Caco-2 (cell line): ENCODE data around the gene NODAL. TPM values are rescaled to one million over a fixed set of nuclear protein-coding genes. Genes with fewer than 3 reads are reported as not detected.

Source experiments
- BruUV-seq: library from RNA; stranded (reverse); fragments of 400-500 nt; replicated peaks from 2 replicates; lab custom pipeline; 2021; lab: Mats Ljungman, UMichigan
- CTCF ChIA-PET: fragments of 300-600 bp; sonication (Branson Sonifier 250); formaldehyde crosslinking; loops from one replicate; lab custom pipeline; 2022; ENCODE audit warnings: antibody characterized with exemption; lab: Charles Lee
- POLR2A ChIA-PET: fragments of 300-600 bp; sonication (Branson Sonifier 250); formaldehyde crosslinking; loops from one replicate; lab custom pipeline; 2022; ENCODE audit warnings: antibody characterized with exemption; lab: Charles Lee
- DNase-seq, 2 experiments: peaks; one replicate each; pipeline versions ENCODE4 v3.0.0 to v3.0.0-alpha.2; 2020 to 2022
- H3K27me3 ChIP-seq: replicated peaks from 2 replicates; pipeline ENCODE4 v1.6.0; 2011; ENCODE audit warnings: low read length; ENCODE audit not compliant: control insufficient read depth, insufficient read depth
- H3K36me3 ChIP-seq: 2 replicates; pipeline ENCODE4 v1.5.1; 2011; ENCODE audit warnings: low read length; ENCODE audit not compliant: control insufficient read depth, insufficient read depth
- H3K4me1 ChIP-seq: fragments of 250-450 bp; sonication (Bioruptor Pico); 2 replicates; pipeline ENCODE4 v1.5.1; 2020; ENCODE audit warnings: mild to moderate bottlenecking
- H3K4me3 ChIP-seq: 2 replicates; pipeline ENCODE4 v1.5.1; 2011; ENCODE audit warnings: low read depth, mild to moderate bottlenecking, control low read depth, low read length
- H3K9me3 ChIP-seq: fragments of 250-450 bp; sonication (Bioruptor Pico); 2 replicates; pipeline ENCODE4 v1.5.1; 2020; ENCODE audit warnings: mild to moderate bottlenecking, moderate library complexity
- H3K27ac Mint-ChIP-seq: one replicate; pipeline ENCODE4 v1.8.0; 2022; ENCODE audit warnings: mixed read lengths; ENCODE audit not compliant: unreplicated experiment
- H3K27me3 Mint-ChIP-seq: one replicate; pipeline ENCODE4 v1.8.0; 2022; ENCODE audit warnings: mixed read lengths; ENCODE audit not compliant: insufficient read depth, unreplicated experiment
- H3K36me3 Mint-ChIP-seq: one replicate; pipeline ENCODE4 v1.8.0; 2022; ENCODE audit warnings: mild to moderate bottlenecking, mixed read lengths; ENCODE audit not compliant: insufficient read depth, unreplicated experiment
- H3K4me1 Mint-ChIP-seq: one replicate; pipeline ENCODE4 v1.8.0; 2022; ENCODE audit warnings: low read depth, mixed read lengths; ENCODE audit not compliant: unreplicated experiment
- H3K4me3 Mint-ChIP-seq: one replicate; pipeline ENCODE4 v1.8.0; 2022; ENCODE audit warnings: mild to moderate bottlenecking, moderate library complexity, mixed read lengths; ENCODE audit not compliant: unreplicated experiment
- H3K9me3 Mint-ChIP-seq: one replicate; pipeline ENCODE4 v1.8.0; 2022; ENCODE audit warnings: mixed read lengths; ENCODE audit not compliant: unreplicated experiment
- CTCF ChIP-seq, 2 experiments: fragments of 200-600 bp in 1 of 2; IDR thresholded peaks; 1 replicate in 1 of 2; 2 replicates in 1 of 2; pipeline versions ENCODE4 v1.5.1 to v1.8.0; 2011 to 2022; ENCODE audit warnings: antibody characterized with exemption in 1 of 2, control low read depth in 1 of 2, inconsistent platforms in 1 of 2, low read depth in 1 of 2, low read length in 1 of 2, mild to moderate bottlenecking in 1 of 2, moderate library complexity in 1 of 2; ENCODE audit not compliant: insufficient read depth in 1 of 2, severe bottlenecking in 1 of 2, unreplicated experiment in 1 of 2
- intact Hi-C: fragments of 100-400 bp; cut with micrococcal nuclease; formaldehyde crosslinking; loops from one replicate; pipeline ENCODE4 v1.10.0; 2022; ENCODE audit not compliant: unreplicated experiment
- total RNA-seq: library from RNA; stranded (reverse); gene quantifications from 2 replicates; pipeline ENCODE4 v1.2.3, GENCODE V29; 2022

NODAL gene
- total RNA-seq, 1 experiment from 2014 or later = 0.59 TPM

GRCh38 chr10:70417568-70417967 is 23.9 kb downstream of the NODAL start:
- Mint-ChIP-seq H3K9me3 (no peaks in the 10 kb centered on the region), H3K27ac (no peak overlapping the region), H3K27me3 (no peaks in the 10 kb centered on the region), H3K4me1 (peaks cover 53% of the 10 kb centered on the region), H3K36me3 (peaks cover 71% of the 10 kb centered on the region), H3K4me3 (no peak overlapping the region)
- no peak for TF ChIP-seq CTCF (IDR thresholded peaks at IDR 0.05; ENCODE audit: insufficient read depth in 1 of 2, low read depth in 1 of 2, low read length in 1 of 2, severe bottlenecking in 1 of 2, unreplicated experiment in 1 of 2)
- no peak for DNase-seq
- ChIA-PET CTCF (interaction anchor here (1.5 kb wide), 1 partner anchor 13 kb away, joined by 5 read pairs; no protein-coding TSS in a partner anchor), POLR2A (interaction anchor here (0.5 to 1.0 kb wide), 2 partner anchors 10 to 12 kb away, joined by 3 to 5 read pairs; no protein-coding TSS in a partner anchor)
- no TSS peak for BruUV-seq
- intact Hi-C loops = no loop called here
- Histone ChIP-seq H3K27me3 (no peaks in the 10 kb centered on the region), H3K4me3 (no peak overlapping the region), H3K36me3 (peaks cover 4% of the 10 kb centered on the region), H3K4me1 (peaks cover 32% of the 10 kb centered on the region), H3K9me3 (no peaks in the 10 kb centered on the region)

- no peak overlapping the region for H3K4me3 ChIP-seq
- intact Hi-C loops = no loop called here
- H3K9me3 ChIP-seq = no peaks in the 10 kb centered on the region
- peaks cover 15% of the 10 kb centered on the region for H3K4me1 ChIP-seq
- TF ChIP-seq CTCF (IDR thresholded peaks at IDR 0.05; ENCODE audit: insufficient read depth in 1 of 2, low read depth in 1 of 2, low read length in 1 of 2, severe bottlenecking in 1 of 2, unreplicated experiment in 1 of 2) = no peak
- Mint-ChIP-seq H3K4me1 (peaks cover 60% of the 10 kb centered on the region), H3K9me3 (no peaks in the 10 kb centered on the region), H3K36me3 (peaks cover 64% of the 10 kb centered on the region), H3K27ac (no peak overlapping the region), H3K27me3 (no peaks in the 10 kb centered on the region), H3K4me3 (no peak overlapping the region)
- no peak for DNase-seq
- H3K36me3 ChIP-seq = peaks cover 2% of the 10 kb centered on the region
- ChIA-PET CTCF (interaction anchor here (0.5 to 1.7 kb wide), 2 partner anchors 8 to 21 kb away, joined by 4 to 6 read pairs; partner anchors contain the start of gene EIF4EBP2), POLR2A (no interaction called here)
- no peaks in the 10 kb centered on the region for H3K27me3 ChIP-seq
- no TSS peak for BruUV-seq
These were observed 29.1 kb downstream of the NODAL start for GRCh38 chr10:70412356-70412755.

GRCh38 chr10:70410608-70411007 is 30.9 kb downstream of the NODAL start:
- ChIA-PET CTCF (no interaction called here), POLR2A (no interaction called here)
- no peaks in the 10 kb centered on the region for H3K9me3 ChIP-seq
- no peak overlapping the region for H3K4me3 Mint-ChIP-seq
- no peak for TF ChIP-seq CTCF (IDR thresholded peaks at IDR 0.05; ENCODE audit: insufficient read depth in 1 of 2, low read depth in 1 of 2, low read length in 1 of 2, severe bottlenecking in 1 of 2, unreplicated experiment in 1 of 2)
- H3K4me1 ChIP-seq = peaks cover 27% of the 10 kb centered on the region
- peaks cover 65% of the 10 kb centered on the region for H3K36me3 Mint-ChIP-seq
- H3K36me3 ChIP-seq = peaks cover 4% of the 10 kb centered on the region
- no peak overlapping the region for H3K4me3 ChIP-seq
- H3K9me3 Mint-ChIP-seq = no peaks in the 10 kb centered on the region
- intact Hi-C loops = no loop called here
- H3K4me1 Mint-ChIP-seq = peaks cover 64% of the 10 kb centered on the region
- H3K27me3 Mint-ChIP-seq = no peaks in the 10 kb centered on the region
- H3K27me3 ChIP-seq = no peaks in the 10 kb centered on the region
- BruUV-seq = no TSS peak
- no peak for DNase-seq
- no peak overlapping the region for H3K27ac Mint-ChIP-seq
